ENCODE measurements around the gene GABRB3. TPM values are rescaled to one million over a fixed set of nuclear protein-coding genes. Genes with fewer than 3 reads are reported as not detected.

Gene GABRB3
- total RNA-seq, 2 experiments from 2014 or later, result not detected

- no peaks in the 10 kb centered on the region for H3K4me1 Mint-ChIP-seq
- H3K27ac Mint-ChIP-seq, result no peak overlapping the region
- no peaks in the 10 kb centered on the region for H3K27me3 Mint-ChIP-seq
- ChIA-PET CTCF (no interaction called here), POLR2A (no interaction called here)
- peaks cover 9% of the 10 kb centered on the region for H3K9me3 Mint-ChIP-seq (ENCODE audit: low read depth)
- no peak for DNase-seq
- no peak for ATAC-seq
- no peaks in the 10 kb centered on the region for H3K36me3 Mint-ChIP-seq (ENCODE audit: low read depth)
- intact Hi-C loops (cut with DNase I, micrococcal nuclease), result no loop called here
- H3K4me3 Mint-ChIP-seq, result no peak overlapping the region
These were observed 110.6 kb downstream of the GABRB3 start for GRCh38 chr15:26662283-26662682.

GRCh38 chr15:26661748-26662147 lies 111.1 kb downstream of the GABRB3 start:
- Mint-ChIP-seq H3K9me3 (ENCODE audit: low read depth) (peaks cover 13% of the 10 kb centered on the region), H3K4me3 (no peak overlapping the region), H3K4me1 (no peaks in the 10 kb centered on the region), H3K27me3 (no peaks in the 10 kb centered on the region), H3K36me3 (ENCODE audit: low read depth) (no peaks in the 10 kb centered on the region), H3K27ac (no peak overlapping the region)
- ChIA-PET CTCF (no interaction called here), POLR2A (no interaction called here)
- ATAC-seq (no peak), DNase-seq (no peak)
- intact Hi-C loops (cut with DNase I, micrococcal nuclease), result no loop called here

GRCh38 chr15:26661107-26661506 lies 111.8 kb downstream of the GABRB3 start:
- no peaks in the 10 kb centered on the region for H3K27me3 Mint-ChIP-seq
- POLR2A ChIA-PET, result no interaction called here
- intact Hi-C loops (cut with DNase I, micrococcal nuclease), result no loop called here

GRCh38 chr15:26660241-26660640 lies 112.6 kb downstream of the GABRB3 start:
- Mint-ChIP-seq H3K4me3 (no peak overlapping the region), H3K9me3 (ENCODE audit: low read depth) (peaks cover 16% of the 10 kb centered on the region), H3K27ac (no peak overlapping the region), H3K4me1 (no peaks in the 10 kb centered on the region), H3K36me3 (ENCODE audit: low read depth) (no peaks in the 10 kb centered on the region), H3K27me3 (no peaks in the 10 kb centered on the region)
- POLR2A ChIA-PET, result no interaction called here
- DNase-seq (no peak), ATAC-seq (no peak)
- intact Hi-C loops (cut with DNase I, micrococcal nuclease), result no loop called here
- CTCF ChIA-PET, result no interaction called here

More at GRCh38 chr15:26661107-26661506, 111.8 kb downstream of the GABRB3 start:
- CTCF ChIA-PET, result no interaction called here
- ATAC-seq, result no peak
- H3K9me3 Mint-ChIP-seq (ENCODE audit: low read depth), result peaks cover 13% of the 10 kb centered on the region
- H3K27ac Mint-ChIP-seq, result no peak overlapping the region
- DNase-seq, result no peak
- H3K4me1 Mint-ChIP-seq, result no peaks in the 10 kb centered on the region
- no peak overlapping the region for H3K4me3 Mint-ChIP-seq
- H3K36me3 Mint-ChIP-seq (ENCODE audit: low read depth), result no peaks in the 10 kb centered on the region

GRCh38 chr15:26658290-26658689 lies 114.6 kb downstream of the GABRB3 start:
- Mint-ChIP-seq H3K36me3 (ENCODE audit: low read depth) (no peaks in the 10 kb centered on the region), H3K9me3 (ENCODE audit: low read depth) (peaks cover 19% of the 10 kb centered on the region), H3K4me1 (no peaks in the 10 kb centered on the region), H3K27ac (no peak overlapping the region), H3K27me3 (no peaks in the 10 kb centered on the region), H3K4me3 (no peak overlapping the region)
- DNase-seq (no peak), ATAC-seq (no peak)
- intact Hi-C loops (cut with DNase I, micrococcal nuclease), result no loop called here
- POLR2A ChIA-PET, result no interaction called here
- CTCF ChIA-PET, result interaction anchor here (0.6 kb wide), 1 partner anchor 42 kb away, joined by 4 read pairs; no protein-coding TSS in a partner anchor

GRCh38 chr15:26656080-26656479 lies 116.8 kb downstream of the GABRB3 start:
- Mint-ChIP-seq H3K9me3 (ENCODE audit: low read depth) (peaks cover 19% of the 10 kb centered on the region), H3K27me3 (no peaks in the 10 kb centered on the region), H3K27ac (no peak overlapping the region), H3K4me3 (no peak overlapping the region), H3K4me1 (no peaks in the 10 kb centered on the region), H3K36me3 (ENCODE audit: low read depth) (no peaks in the 10 kb centered on the region)
- ChIA-PET CTCF (no interaction called here), POLR2A (no interaction called here)
- DNase-seq (no peak), ATAC-seq (no peak)
- intact Hi-C loops (cut with DNase I, micrococcal nuclease), result no loop called here

GRCh38 chr15:26651909-26652308 lies 121.0 kb downstream of the GABRB3 start:
- no peak for ATAC-seq
- intact Hi-C loops (cut with DNase I, micrococcal nuclease), result no loop called here

GRCh38 chr15:26648676-26649075 lies 124.2 kb downstream of the GABRB3 start:
- peaks cover 20% of the 10 kb centered on the region for H3K9me3 Mint-ChIP-seq (ENCODE audit: low read depth)
- no peaks in the 10 kb centered on the region for H3K4me1 Mint-ChIP-seq
- H3K27ac Mint-ChIP-seq, result no peak overlapping the region
- ChIA-PET CTCF (no interaction called here), POLR2A (no interaction called here)
- intact Hi-C loops (cut with DNase I, micrococcal nuclease), result no loop called here
- no peaks in the 10 kb centered on the region for H3K27me3 Mint-ChIP-seq
- DNase-seq, result no peak
- H3K36me3 Mint-ChIP-seq (ENCODE audit: low read depth), result no peaks in the 10 kb centered on the region
- no peak for ATAC-seq
- no peak overlapping the region for H3K4me3 Mint-ChIP-seq

More at GRCh38 chr15:26651909-26652308, 121.0 kb downstream of the GABRB3 start:
- H3K27ac Mint-ChIP-seq, result no peak overlapping the region
- H3K4me3 Mint-ChIP-seq, result no peak overlapping the region
- no peaks in the 10 kb centered on the region for H3K27me3 Mint-ChIP-seq
- no peaks in the 10 kb centered on the region for H3K4me1 Mint-ChIP-seq
- DNase-seq, result no peak
- no peaks in the 10 kb centered on the region for H3K36me3 Mint-ChIP-seq (ENCODE audit: low read depth)
- ChIA-PET POLR2A (no interaction called here), CTCF (no interaction called here)
- peaks cover 24% of the 10 kb centered on the region for H3K9me3 Mint-ChIP-seq (ENCODE audit: low read depth)

GRCh38 chr15:26644948-26645347 lies 127.9 kb downstream of the GABRB3 start:
- Mint-ChIP-seq H3K27ac (no peak overlapping the region), H3K36me3 (ENCODE audit: low read depth) (no peaks in the 10 kb centered on the region), H3K4me1 (no peaks in the 10 kb centered on the region), H3K27me3 (no peaks in the 10 kb centered on the region), H3K9me3 (ENCODE audit: low read depth) (peaks cover 8% of the 10 kb centered on the region), H3K4me3 (no peak overlapping the region)
- ChIA-PET CTCF (no interaction called here), POLR2A (no interaction called here)
- intact Hi-C loops (cut with DNase I, micrococcal nuclease), result no loop called here
- DNase-seq, result no peak
- no peak for ATAC-seq

GRCh38 chr15:26641144-26641543 lies 131.7 kb downstream of the GABRB3 start:
- peaks cover 6% of the 10 kb centered on the region for H3K9me3 Mint-ChIP-seq (ENCODE audit: low read depth)
- H3K27ac Mint-ChIP-seq, result no peak overlapping the region
- H3K27me3 Mint-ChIP-seq, result no peaks in the 10 kb centered on the region
- intact Hi-C loops (cut with DNase I, micrococcal nuclease), result no loop called here
- no peaks in the 10 kb centered on the region for H3K36me3 Mint-ChIP-seq (ENCODE audit: low read depth)
- no peak overlapping the region for H3K4me3 Mint-ChIP-seq
- no peak for DNase-seq
- H3K4me1 Mint-ChIP-seq, result no peaks in the 10 kb centered on the region
- POLR2A ChIA-PET, result no interaction called here
- ATAC-seq, result no peak
- CTCF ChIA-PET, result no interaction called here

- Mint-ChIP-seq H3K4me3 (no peak overlapping the region), H3K27me3 (no peaks in the 10 kb centered on the region), H3K4me1 (no peaks in the 10 kb centered on the region), H3K27ac (no peak overlapping the region), H3K36me3 (ENCODE audit: low read depth) (no peaks in the 10 kb centered on the region), H3K9me3 (ENCODE audit: low read depth) (peaks cover 6% of the 10 kb centered on the region)
- ChIA-PET CTCF (no interaction called here), POLR2A (no interaction called here)
- DNase-seq (no peak), ATAC-seq (no peak)
- intact Hi-C loops (cut with DNase I, micrococcal nuclease), result no loop called here
These were observed 132.3 kb downstream of the GABRB3 start for GRCh38 chr15:26640601-26641000.

- CTCF ChIA-PET, result no interaction called here
- no peaks in the 10 kb centered on the region for H3K27me3 Mint-ChIP-seq
- peaks cover 6% of the 10 kb centered on the region for H3K9me3 Mint-ChIP-seq (ENCODE audit: low read depth)
- no peaks in the 10 kb centered on the region for H3K36me3 Mint-ChIP-seq (ENCODE audit: low read depth)
- intact Hi-C loops (cut with DNase I, micrococcal nuclease), result no loop called here
- POLR2A ChIA-PET, result no interaction called here
- no peak for ATAC-seq
- no peak for DNase-seq
- H3K4me1 Mint-ChIP-seq, result no peaks in the 10 kb centered on the region
- H3K4me3 Mint-ChIP-seq, result no peak overlapping the region
- no peak overlapping the region for H3K27ac Mint-ChIP-seq
These were observed 132.9 kb downstream of the GABRB3 start for GRCh38 chr15:26639966-26640365.

GRCh38 chr15:26635614-26636013 lies 137.3 kb downstream of the GABRB3 start:
- H3K4me1 Mint-ChIP-seq, result no peaks in the 10 kb centered on the region
- H3K27ac Mint-ChIP-seq, result no peak overlapping the region
- DNase-seq (no peak), ATAC-seq (no peak)
- H3K36me3 Mint-ChIP-seq (ENCODE audit: low read depth), result no peaks in the 10 kb centered on the region
- H3K4me3 Mint-ChIP-seq, result no peak overlapping the region
- POLR2A ChIA-PET, result no interaction called here
- no peaks in the 10 kb centered on the region for H3K27me3 Mint-ChIP-seq
- CTCF ChIA-PET, result no interaction called here
- H3K9me3 Mint-ChIP-seq (ENCODE audit: low read depth), result peaks cover 9% of the 10 kb centered on the region
- intact Hi-C loops (cut with DNase I, micrococcal nuclease), result no loop called here

Data from activated CD4-positive, alpha-beta T cell treated with anti-CD3 and anti-CD28 coated beads for 36 hours (primary cell).